SH-SY5Y (cell line): ENCODE measurements around the gene PGAM4.

Source experiments
- GATA2 ChIP-seq: IDR thresholded peaks from 2 replicates; pipeline ENCODE4 v1.6.1; 2011; ENCODE audit warnings: mild to moderate bottlenecking, low read depth, low read length
- GATA3 ChIP-seq: IDR thresholded peaks from 2 replicates; pipeline ENCODE4 v1.6.1; 2011; ENCODE audit warnings: low read depth, mild to moderate bottlenecking, low read length, moderate library complexity

- no peak for TF ChIP-seq GATA2
- TF ChIP-seq GATA3: no peak
Measured at GRCh38 chrX:77977518-77977917, 8.1 kb upstream of the PGAM4 start.
